NCI-H2227 treated with DMSO at 0.1 percent for 48 hours (cell line): ENCODE results near the gene EVI5L.

Source experiments
- DNase-seq: peaks from one replicate; lab custom pipeline; 2025; lab: John Stamatoyannopoulos, UW

Gene EVI5L

GRCh38 chr19:7817801-7818200, 12.2 kb upstream of the EVI5L start:
- no peak for DNase-seq

- DNase-seq = no peak
These were observed 11.2 kb upstream of the EVI5L start for GRCh38 chr19:7818806-7819205.

- DNase-seq = no peak
These were observed 10.7 kb upstream of the EVI5L start for GRCh38 chr19:7819337-7819736.

GRCh38 chr19:7820588-7820987, 9.4 kb upstream of the EVI5L start:
- no peak for DNase-seq

GRCh38 chr19:7822910-7823515, 7.0 kb upstream of the EVI5L start:
- no peak for DNase-seq

- no peak for DNase-seq
These were observed 6.2 kb upstream of the EVI5L start for GRCh38 chr19:7823686-7824301.

- no peak for DNase-seq
These were observed 875 bp upstream of the EVI5L start for GRCh38 chr19:7829166-7829520.

- DNase-seq = no peak
These were observed 304 bp downstream of the EVI5L start for GRCh38 chr19:7830272-7830771.

- DNase-seq = no peak
These were observed 805 bp downstream of the EVI5L start for GRCh38 chr19:7830823-7831222.

- no peak for DNase-seq
These were observed 1.4 kb downstream of the EVI5L start for GRCh38 chr19:7831452-7831851.

GRCh38 chr19:7832009-7832408, 2.0 kb downstream of the EVI5L start:
- DNase-seq = no peak

- DNase-seq = no peak
These were observed 2.8 kb downstream of the EVI5L start for GRCh38 chr19:7832781-7833180.

GRCh38 chr19:7833225-7834099, 3.4 kb downstream of the EVI5L start:
- no peak for DNase-seq

GRCh38 chr19:7839476-7839875, 9.5 kb downstream of the EVI5L start:
- DNase-seq = no peak

- no peak for DNase-seq
These were observed 10.6 kb downstream of the EVI5L start for GRCh38 chr19:7840629-7841028.

GRCh38 chr19:7841751-7842660, 12.0 kb downstream of the EVI5L start:
- DNase-seq = no peak

- DNase-seq = no peak
These were observed 12.8 kb downstream of the EVI5L start for GRCh38 chr19:7842661-7843294.

GRCh38 chr19:7843521-7843920, 13.5 kb downstream of the EVI5L start:
- DNase-seq = no peak

GRCh38 chr19:7844405-7844804, 14.4 kb downstream of the EVI5L start:
- DNase-seq = no peak

GRCh38 chr19:7844951-7845350, 14.9 kb downstream of the EVI5L start:
- DNase-seq = no peak

- DNase-seq = no peak
These were observed 15.6 kb downstream of the EVI5L start for GRCh38 chr19:7845390-7846154.
